Measurements from ENCODE around the gene RPS6KB2.
A peak's percentile ranks its signal among the peaks of the same experiment; 100 is the strongest.
"Not testable (repeated sequence)": the region's sequence is repeated elsewhere in the genome, so short reads cannot be mapped to it uniquely, and the experiment has no call there.

The RPS6KB2 gene

GRCh38 chr11:67442504-67443404, 14.5 kb downstream of the RPS6KB2 start:
- DNase-seq (ENCODE audit: low read depth in 3 of 3): no peak

- no peak for DNase-seq (ENCODE audit: low read depth in 3 of 3)
Observed at GRCh38 chr11:67445515-67445914, 17.2 kb downstream of the RPS6KB2 start.

DNA sequence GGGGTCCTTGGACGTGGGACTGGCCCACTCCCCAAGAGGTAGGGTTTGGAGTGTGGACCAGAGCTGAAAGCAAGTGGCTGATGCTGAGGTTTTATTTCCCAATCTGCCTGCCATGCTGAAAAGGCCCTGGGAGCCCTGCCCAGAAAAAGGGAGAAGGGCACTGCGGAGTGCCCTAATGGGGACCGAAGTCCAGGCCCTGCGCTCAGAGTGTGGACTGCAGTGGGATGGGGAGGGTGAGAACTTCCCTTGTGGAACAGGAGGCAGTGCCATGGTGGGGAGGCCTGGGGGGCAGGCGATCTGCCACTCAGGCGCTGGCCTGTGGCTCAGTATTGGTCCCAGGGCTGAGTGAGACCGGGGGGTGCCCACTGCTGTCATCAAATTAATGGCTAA, 19.9 kb downstream of the RPS6KB2 start:
- DNase-seq (ENCODE audit: low read depth in 3 of 3): no peak

DNA sequence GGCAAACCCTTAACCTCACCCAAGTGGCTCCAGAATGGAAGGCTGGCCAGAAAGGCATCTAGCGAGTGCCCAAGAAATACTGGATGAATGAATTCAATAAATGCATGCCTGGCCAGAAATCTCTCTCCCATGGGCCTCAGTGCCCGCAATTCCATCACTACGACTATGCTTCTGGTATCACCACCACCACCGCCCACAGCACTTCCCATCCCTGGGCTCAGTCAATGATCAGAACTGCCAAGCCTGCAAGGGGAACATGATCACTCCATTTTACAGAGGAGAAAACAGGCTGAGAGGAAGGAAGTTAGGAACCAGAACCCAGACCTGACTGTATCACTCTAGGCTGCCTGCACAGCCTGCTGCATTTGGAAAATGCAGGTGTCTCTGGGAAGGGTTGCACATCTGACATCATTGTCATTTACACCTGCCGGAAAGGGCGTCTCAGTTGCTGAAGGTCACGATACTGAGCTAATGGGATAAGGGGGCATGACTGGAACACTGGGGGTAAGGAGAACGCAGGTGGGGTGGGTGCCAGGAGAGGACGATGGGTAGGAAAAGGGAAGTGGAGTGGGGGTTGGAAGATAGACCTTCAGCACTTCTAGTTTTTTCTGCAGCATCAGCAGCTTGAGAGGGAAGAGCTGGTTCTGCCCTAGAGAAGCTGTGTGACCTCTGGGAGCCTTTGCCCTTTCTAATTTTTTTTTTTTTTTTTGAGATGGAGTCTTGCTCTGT, 21.0 kb downstream of the RPS6KB2 start:
- DNase-seq (ENCODE audit: low read depth in 3 of 3): no peak

GRCh38 chr11:67450796-67451657, 22.7 kb downstream of the RPS6KB2 start:
- no peak for DNase-seq (ENCODE audit: low read depth in 3 of 3)

- DNase-seq (ENCODE audit: low read depth in 3 of 3): no peak
Observed at GRCh38 chr11:67451658-67451976, 23.3 kb downstream of the RPS6KB2 start.

GRCh38 chr11:67452141-67452952, 24.1 kb downstream of the RPS6KB2 start, which contains the start of gene GPR152:
Gene GPR152 (minus strand): TSS chr11:67452729. CDS start chr11:67452724, 5 bp downstream.
- DNase-seq (ENCODE audit: low read depth in 3 of 3): no peak

- no peak for DNase-seq (ENCODE audit: low read depth in 3 of 3)
Observed at GRCh38 chr11:67453816-67454732, 25.8 kb downstream of the RPS6KB2 start.

DNA sequence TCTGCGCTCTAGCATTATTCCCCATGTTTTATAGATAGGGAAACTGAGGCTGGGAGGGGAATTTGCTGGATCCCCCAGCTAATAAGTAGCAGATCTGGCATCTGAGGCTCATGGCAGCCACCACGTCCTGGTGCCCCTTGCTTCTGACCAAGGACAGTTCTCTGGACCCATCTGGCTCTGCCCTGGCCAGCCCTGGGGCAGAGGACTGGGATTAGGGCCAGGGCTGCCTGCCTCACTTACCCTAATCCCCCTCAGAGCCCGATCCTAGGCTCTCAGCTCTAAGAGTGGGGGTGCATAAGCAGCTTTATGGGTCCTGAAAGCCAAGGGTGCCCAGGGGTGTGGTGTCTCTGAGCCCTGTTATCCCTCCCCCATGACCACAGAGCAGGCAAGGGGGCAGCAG, 26.8 kb downstream of the RPS6KB2 start, which contains the start of gene CABP4:
TSS of gene CABP4 (plus strand) at position 301 of the 400 bp plus-strand sequence. CDS start at position 371, 70 bp downstream.
- no peak for DNase-seq (ENCODE audit: low read depth in 3 of 3)

DNA sequence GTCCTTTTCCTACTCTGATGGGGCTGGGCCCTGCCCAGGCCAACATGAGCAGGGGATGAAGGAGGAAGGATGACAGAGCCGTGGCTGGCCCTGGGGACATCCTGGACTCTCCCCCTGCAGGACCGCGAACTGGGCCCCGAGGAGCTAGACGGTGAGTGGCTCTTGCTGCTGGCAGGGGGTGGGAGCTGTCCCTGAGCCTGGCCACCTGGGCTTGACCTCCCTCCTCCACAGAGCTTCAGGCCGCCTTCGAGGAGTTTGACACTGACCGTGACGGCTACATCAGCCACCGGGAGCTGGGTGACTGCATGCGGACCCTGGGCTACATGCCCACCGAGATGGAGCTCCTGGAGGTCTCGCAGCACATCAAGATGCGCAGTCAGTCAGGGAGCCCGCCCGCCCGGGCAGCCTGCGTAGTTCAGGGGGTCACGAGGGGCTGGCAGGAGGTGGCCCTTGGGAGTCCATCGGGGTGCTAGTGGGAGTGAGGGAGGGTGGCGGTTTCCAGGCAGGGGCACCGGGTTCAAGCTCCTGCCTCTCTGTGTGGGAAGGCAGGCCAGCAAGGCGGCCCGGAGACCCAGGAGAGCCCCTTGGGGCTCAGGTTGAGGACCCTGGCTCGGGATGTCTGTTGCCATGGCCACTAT, 27.9 kb downstream of the RPS6KB2 start:
- DNase-seq (ENCODE audit: low read depth in 3 of 3): no peak

DNA sequence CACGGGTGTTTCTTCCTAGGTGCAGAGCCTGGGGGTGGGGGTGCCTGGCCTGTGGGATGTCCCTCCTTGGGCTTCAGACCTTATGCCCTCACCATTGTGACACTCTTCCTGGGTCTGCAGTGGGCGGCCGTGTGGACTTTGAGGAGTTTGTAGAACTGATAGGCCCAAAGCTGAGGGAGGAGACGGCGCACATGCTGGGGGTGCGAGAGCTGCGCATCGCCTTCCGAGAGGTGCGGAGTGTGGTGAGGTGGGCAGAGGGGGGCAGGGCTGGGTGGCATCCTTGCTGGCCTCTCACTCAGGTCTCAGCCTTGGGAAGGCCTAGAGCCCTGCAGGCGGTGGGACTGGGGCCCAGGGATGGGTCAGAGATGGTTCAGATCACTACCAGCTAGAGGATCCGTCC, 29.2 kb downstream of the RPS6KB2 start:
- DNase-seq (ENCODE audit: low read depth in 3 of 3): no peak

DNA sequence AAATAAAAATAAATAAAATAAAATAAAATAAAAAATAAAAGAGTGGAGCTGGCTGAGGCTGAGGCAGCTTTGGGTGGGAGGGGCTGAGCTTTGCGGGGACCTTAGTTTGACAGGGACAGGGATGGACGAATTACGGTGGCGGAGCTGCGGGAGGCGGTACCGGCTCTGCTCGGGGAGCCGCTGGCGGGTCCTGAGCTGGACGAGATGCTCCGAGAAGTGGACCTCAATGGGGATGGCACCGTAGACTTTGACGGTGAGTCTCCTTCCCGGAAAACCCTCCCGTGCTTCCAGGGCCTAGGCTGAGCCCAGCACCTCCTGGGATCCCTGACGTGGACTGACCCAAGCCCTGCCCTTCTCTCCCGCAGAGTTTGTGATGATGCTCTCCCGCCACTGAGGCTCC, 30.0 kb downstream of the RPS6KB2 start:
- no peak for DNase-seq (ENCODE audit: low read depth in 3 of 3)

DNA sequence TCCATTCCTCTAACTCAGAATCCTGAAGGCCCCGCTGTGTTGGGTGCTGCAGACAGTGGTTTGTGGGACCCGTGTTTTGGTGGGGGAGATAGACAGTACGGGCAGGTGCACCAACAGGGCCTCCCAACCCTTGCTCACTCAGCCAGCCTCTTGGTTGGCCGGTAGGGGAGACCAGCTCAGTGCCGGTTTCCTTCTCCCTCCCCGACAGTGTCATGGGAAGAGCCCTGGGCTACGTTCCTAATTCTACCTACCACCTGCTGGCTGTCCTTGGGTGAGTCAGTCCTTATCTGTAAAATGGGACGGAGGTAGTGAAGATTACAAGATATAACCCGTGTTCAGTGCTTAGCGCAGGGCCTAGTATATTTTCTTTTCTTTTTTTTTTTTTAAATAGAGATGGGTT, 34.9 kb downstream of the RPS6KB2 start:
- DNase-seq (ENCODE audit: low read depth in 3 of 3): no peak

- DNase-seq (ENCODE audit: low read depth in 3 of 3): no peak
Observed at GRCh38 chr11:67463680-67464410, 35.6 kb downstream of the RPS6KB2 start.

GRCh38 chr11:67464411-67465188, 36.3 kb downstream of the RPS6KB2 start:
- peak; percentile 86 to 93 (median 90) for DNase-seq (ENCODE audit: low read depth in 3 of 3)

GRCh38 chr11:67465189-67465510, 36.9 kb downstream of the RPS6KB2 start:
- DNase-seq (ENCODE audit: low read depth in 3 of 3): no peak

DNA sequence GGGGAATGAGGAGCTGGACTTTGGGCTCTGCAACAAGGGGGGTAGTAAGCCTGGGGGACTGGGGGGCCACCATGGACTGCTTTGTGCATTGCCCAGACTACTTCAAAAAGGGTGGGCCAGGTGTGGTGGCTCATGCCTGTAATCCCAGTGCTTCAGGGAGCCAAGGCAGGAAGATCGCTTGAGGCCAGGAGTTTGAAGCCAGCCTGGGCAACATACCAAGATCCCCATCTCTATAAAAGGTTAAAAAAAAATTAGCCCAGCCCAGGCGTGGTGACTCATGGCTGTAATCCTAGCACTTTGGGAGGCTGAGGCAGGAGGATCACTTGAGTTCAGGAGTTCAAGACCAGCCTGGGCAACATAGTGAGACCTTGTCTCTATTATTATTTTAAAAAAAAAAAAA, 37.2 kb downstream of the RPS6KB2 start:
- not testable (repeated sequence) for DNase-seq (ENCODE audit: low read depth in 3 of 3)

DNA sequence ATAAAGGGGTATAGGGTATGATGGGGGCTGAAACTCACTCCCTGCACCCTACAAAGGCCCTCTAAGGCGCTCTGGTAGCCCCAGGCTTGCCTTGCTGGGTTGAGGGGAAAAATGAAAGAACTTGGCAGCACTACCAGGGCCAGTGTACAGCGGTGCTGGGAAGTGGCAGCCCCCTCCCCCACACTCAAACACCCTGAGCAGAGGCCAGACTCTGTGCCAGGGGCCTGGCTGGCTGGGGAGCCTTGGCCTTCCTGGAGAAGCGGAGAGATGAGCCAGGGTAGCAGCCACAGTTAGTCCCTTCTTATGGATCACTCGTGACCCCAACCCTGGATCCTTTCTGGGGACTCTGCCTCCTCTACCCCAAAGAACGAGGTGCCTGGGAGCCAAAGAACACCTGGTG, 38.1 kb downstream of the RPS6KB2 start:
- no peak for DNase-seq (ENCODE audit: low read depth in 3 of 3)
